Measurements from ENCODE around the gene MBOAT2. TPM values are rescaled to one million over a fixed set of nuclear protein-coding genes. Genes with fewer than 3 reads are reported as not detected.

The MBOAT2 gene
- total RNA-seq, 2 donors from 2014 or later = 5.2 to 5.8 TPM

- TF ChIP-seq CTCF (IDR thresholded peaks at IDR 0.05) = no peak
- Histone ChIP-seq H3K4me3 (no peak overlapping the region), H3K9me3 (no peaks in the 10 kb centered on the region), H3K4me1 (no peaks in the 10 kb centered on the region), H3K27me3 (no peaks in the 10 kb centered on the region), H3K36me3 (no peaks in the 10 kb centered on the region), H3K27ac (no peak overlapping the region)
- no peak for DNase-seq (ENCODE audit: low spot score)
These were observed 141.3 kb downstream of the MBOAT2 start for GRCh38 chr2:8862230-8862629.

DNA sequence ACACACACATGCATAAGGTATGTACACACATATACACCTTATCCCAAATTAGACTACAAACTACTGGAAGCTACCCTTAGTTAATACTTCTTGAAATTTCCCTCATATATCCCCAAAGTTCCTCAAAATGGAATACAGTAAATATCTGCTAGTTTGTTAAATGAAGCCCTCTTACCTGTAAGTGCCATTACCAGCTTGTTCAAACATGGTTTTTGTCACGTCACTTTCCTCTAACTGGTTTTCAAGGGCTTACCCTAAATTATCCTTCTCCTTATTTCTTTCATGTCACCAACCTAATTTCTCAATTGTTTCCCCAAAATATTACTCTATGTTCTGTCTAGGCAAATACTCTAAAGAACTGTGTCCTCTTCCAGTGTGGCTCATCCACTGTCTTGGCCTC is 141.7 kb downstream of the MBOAT2 start:
- no peak for TF ChIP-seq CTCF (IDR thresholded peaks at IDR 0.05)
- H3K36me3 ChIP-seq = no peaks in the 10 kb centered on the region

GRCh38 chr2:8860239-8860638 is 143.2 kb downstream of the MBOAT2 start:
- no peaks in the 10 kb centered on the region for H3K36me3 ChIP-seq
- no peaks in the 10 kb centered on the region for H3K9me3 ChIP-seq
- H3K4me1 ChIP-seq = no peaks in the 10 kb centered on the region
- H3K27ac ChIP-seq = no peak overlapping the region
- no peak overlapping the region for H3K4me3 ChIP-seq
- TF ChIP-seq CTCF (IDR thresholded peaks at IDR 0.05) = no peak
- no peaks in the 10 kb centered on the region for H3K27me3 ChIP-seq
- no peak for DNase-seq (ENCODE audit: low spot score)

More for the DNA sequence above, 141.7 kb downstream of the MBOAT2 start:
- Histone ChIP-seq H3K4me1 (no peaks in the 10 kb centered on the region), H3K27me3 (no peaks in the 10 kb centered on the region), H3K4me3 (no peak overlapping the region), H3K27ac (no peak overlapping the region), H3K9me3 (no peaks in the 10 kb centered on the region)
- no peak for DNase-seq (ENCODE audit: low spot score)

GRCh38 chr2:8858910-8859309 is 144.6 kb downstream of the MBOAT2 start:
- Histone ChIP-seq H3K9me3 (no peaks in the 10 kb centered on the region), H3K4me1 (no peaks in the 10 kb centered on the region), H3K4me3 (no peak overlapping the region), H3K36me3 (no peaks in the 10 kb centered on the region), H3K27ac (no peak overlapping the region), H3K27me3 (no peaks in the 10 kb centered on the region)
- no peak for DNase-seq (ENCODE audit: low spot score)
- TF ChIP-seq CTCF (IDR thresholded peaks at IDR 0.05) = no peak

DNA sequence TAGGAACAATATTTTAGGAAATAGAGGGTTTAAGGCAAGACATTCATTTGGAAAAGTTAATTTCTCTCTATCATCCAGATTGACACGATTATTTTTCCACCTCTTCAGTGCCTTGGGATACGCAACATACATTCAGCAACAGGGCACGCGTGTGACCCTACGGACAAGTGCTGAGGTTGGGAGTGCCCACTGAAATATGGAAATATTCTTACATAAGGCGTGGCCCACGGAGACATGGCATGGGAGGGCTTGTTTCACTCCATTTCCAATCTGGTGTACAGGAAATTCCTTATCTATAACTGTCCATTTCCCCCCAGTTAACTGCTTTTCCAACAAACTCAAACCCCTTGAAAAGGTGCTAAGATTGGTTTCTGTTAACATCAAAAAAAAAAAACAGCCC is 145.2 kb downstream of the MBOAT2 start:
- DNase-seq (ENCODE audit: low spot score) = no peak
- H3K27ac ChIP-seq = no peak overlapping the region
- TF ChIP-seq CTCF (IDR thresholded peaks at IDR 0.05) = no peak
- H3K9me3 ChIP-seq = no peaks in the 10 kb centered on the region
- H3K4me1 ChIP-seq = no peaks in the 10 kb centered on the region
- no peaks in the 10 kb centered on the region for H3K27me3 ChIP-seq
- H3K36me3 ChIP-seq = no peaks in the 10 kb centered on the region
- H3K4me3 ChIP-seq = no peak overlapping the region

GRCh38 chr2:8857709-8858108 is 145.8 kb downstream of the MBOAT2 start:
- H3K27ac ChIP-seq = no peak overlapping the region
- no peaks in the 10 kb centered on the region for H3K4me1 ChIP-seq
- no peak for TF ChIP-seq CTCF (IDR thresholded peaks at IDR 0.05)
- H3K9me3 ChIP-seq = no peaks in the 10 kb centered on the region
- no peak for DNase-seq (ENCODE audit: low spot score)
- no peaks in the 10 kb centered on the region for H3K27me3 ChIP-seq
- no peaks in the 10 kb centered on the region for H3K36me3 ChIP-seq
- no peak overlapping the region for H3K4me3 ChIP-seq

Measured in right atrium auricular region (tissue), 2 donors.